Tibial nerve (tissue), 4 donors: ENCODE data around the gene CHN1.

Source experiments
- CTCF ChIP-seq, 5 experiments: fragments of 200-600 bp in 3 of 5; fragments of 450-650 bp in 2 of 5; sonication (generic) in 3 of 5; IDR thresholded peaks; one replicate each; pipeline ENCODE4 v1.5.1; 2016 to 2019; ENCODE audit warnings: antibody characterized with exemption in 5 of 5, mild to moderate bottlenecking in 3 of 5, moderate library complexity in 2 of 5
- EP300 ChIP-seq, 2 donors: sonication (generic); formaldehyde crosslinking; IDR thresholded peaks; one replicate each; pipeline ENCODE4 v1.6.1; 2017; ENCODE audit warnings: antibody characterized with exemption in 2 of 2, mild to moderate bottlenecking in 1 of 2
- POLR2A ChIP-seq, 2 donors: fragments of 450-650 bp; IDR thresholded peaks; one replicate each; pipeline ENCODE4 v1.6.1; 2017; ENCODE audit warnings: antibody characterized with exemption in 2 of 2, mild to moderate bottlenecking in 2 of 2, moderate library complexity in 2 of 2

- no peak for TF ChIP-seq CTCF (IDR thresholded peaks at IDR 0.05)
- TF ChIP-seq POLR2A (IDR thresholded peaks at IDR 0.05): no peak
- no peak for TF ChIP-seq EP300 (IDR thresholded peaks at IDR 0.05)
Observed at GRCh38 chr2:174924061-174924693, 81.0 kb downstream of the CHN1 start.
